GM21576 (cell line): ENCODE data around the gene DPM2.

Experiments
- ATAC-seq: cut with Tn5 transposase; IDR thresholded peaks from one replicate; pipeline ENCODE4 v1.9.1; 2021; ENCODE audit warnings: mild to moderate bottlenecking, moderate library complexity; ENCODE audit not compliant: unreplicated experiment

DPM2 gene

GRCh38 chr9:127958728-127959127, 21.1 kb upstream of the DPM2 start:
- no peak for ATAC-seq

GRCh38 chr9:127955294-127956015, 17.8 kb upstream of the DPM2 start:
- ATAC-seq: no peak

GRCh38 chr9:127954831-127955293, 17.2 kb upstream of the DPM2 start:
- no peak for ATAC-seq

GRCh38 chr9:127953768-127954505, 16.3 kb upstream of the DPM2 start:
- ATAC-seq: no peak

GRCh38 chr9:127953154-127953553, 15.5 kb upstream of the DPM2 start:
- no peak for ATAC-seq

GRCh38 chr9:127950513-127951289, 13.0 kb upstream of the DPM2 start:
- ATAC-seq: no peak

GRCh38 chr9:127949827-127950512, 12.3 kb upstream of the DPM2 start:
- no peak for ATAC-seq

GRCh38 chr9:127947841-127948710, 10.4 kb upstream of the DPM2 start:
- no peak for ATAC-seq

GRCh38 chr9:127946728-127947127, 9.1 kb upstream of the DPM2 start:
- ATAC-seq: no peak

GRCh38 chr9:127945942-127946341, 8.3 kb upstream of the DPM2 start:
- no peak for ATAC-seq

GRCh38 chr9:127945338-127945737, 7.7 kb upstream of the DPM2 start:
- no peak for ATAC-seq

GRCh38 chr9:127944586-127945218, 7.0 kb upstream of the DPM2 start:
- ATAC-seq: no peak

- peak; percentile 44 for ATAC-seq
Measured at GRCh38 chr9:127943731-127944144, 6.1 kb upstream of the DPM2 start.

- ATAC-seq: no peak
Measured at GRCh38 chr9:127943011-127943662, 5.5 kb upstream of the DPM2 start.

- ATAC-seq: no peak
Measured at GRCh38 chr9:127942216-127943010, 4.8 kb upstream of the DPM2 start.

GRCh38 chr9:127941961-127942215, 4.2 kb upstream of the DPM2 start:
- no peak for ATAC-seq

GRCh38 chr9:127941062-127941960, 3.7 kb upstream of the DPM2 start:
- no peak for ATAC-seq
